HCT116 (cell line): ENCODE data around the gene ABR. TPM values are rescaled to one million over a fixed set of nuclear protein-coding genes. Genes with fewer than 3 reads are reported as not detected.

Source experiments
- ATAC-seq: fragments of 200-7000 bp; cut with Tn5 transposase; 2 replicates; pipeline ENCODE4 v1.9.1; 2020; ENCODE audit warnings: mild to moderate bottlenecking, moderate library complexity
- BruUV-seq: library from RNA; stranded (reverse); fragments of 400-500 nt; replicated peaks from 2 replicates; lab custom pipeline; 2021; lab: Mats Ljungman, UMichigan
- CTCF ChIA-PET: fragments of 300-600 bp; sonication (Branson Sonifier 250); formaldehyde crosslinking; loops from one replicate; lab custom pipeline; 2021; ENCODE audit warnings: antibody characterized with exemption; lab: Charles Lee
- POLR2A ChIA-PET: fragments of 300-600, 350-600 bp; sonication (Branson Sonifier 250); formaldehyde crosslinking; loops from one replicate; lab custom pipeline; 2021; ENCODE audit warnings: antibody characterized with exemption; lab: Charles Lee
- RAD21 ChIA-PET, 2 experiments: fragments of 300-600 bp; sonication (Branson Sonifier 250); formaldehyde crosslinking; loops; one replicate each; lab custom pipeline; 2023; ENCODE audit warnings: low total read pairs in 2 of 2; ENCODE audit not compliant: uncharacterized antibody in 2 of 2, unreplicated experiment in 2 of 2, low non-redundant PET in 1 of 2; lab: Charles Lee
- DNase-seq: peaks from one replicate; pipeline ENCODE4 v3.0.0-alpha.2; 2010; ENCODE audit warnings: low read depth, low spot score
- H2AFZ ChIP-seq: fragments of 200-600 bp; shearing (Covaris generic), sonication (generic); 2 replicates; pipeline ENCODE4 v1.6.1; 2017; ENCODE audit warnings: low read depth, mixed run types, mixed read lengths, antibody characterized with exemption, low read length; ENCODE audit not compliant: poor library complexity, severe bottlenecking
- H3K27ac ChIP-seq: 2 replicates; pipeline ENCODE4 v1.5.1; 2012; ENCODE audit warnings: low read depth, low read length
- H3K27me3 ChIP-seq: fragments of 200-600 bp; sonication (generic); 2 replicates; pipeline ENCODE4 v1.6.1; 2016; ENCODE audit warnings: mixed run types, low read length, mixed read lengths; ENCODE audit not compliant: insufficient read depth
- H3K36me3 ChIP-seq, 2 experiments: fragments of 200-500 bp in 1 of 2; fragments of 200-600 bp in 1 of 2; sonication (Bioruptor generic) in 1 of 2; sonication (generic) in 1 of 2; 2 replicates each; pipeline versions ENCODE4 v1.5.1 to v1.6.1; 2014 to 2016; ENCODE audit warnings: low read length in 2 of 2, inconsistent platforms in 1 of 2, mixed read lengths in 1 of 2, mixed run types in 1 of 2; ENCODE audit not compliant: insufficient read depth in 2 of 2, control insufficient read depth in 1 of 2
- H3K4me1 ChIP-seq, 2 experiments: fragments of 200-600 bp in 1 of 2; sonication (generic) in 1 of 2; 2 replicates each; pipeline versions ENCODE4 v1.5.1 to v1.6.1; 2012 to 2017; ENCODE audit warnings: low read length in 2 of 2, inconsistent platforms in 1 of 2, mild to moderate bottlenecking in 1 of 2, mixed read lengths in 1 of 2, mixed run types in 1 of 2, moderate library complexity in 1 of 2; ENCODE audit not compliant: insufficient read depth in 2 of 2, control insufficient read depth in 1 of 2
- H3K4me2 ChIP-seq: fragments of 200-600 bp; sonication (generic); 2 replicates; pipeline ENCODE4 v1.6.1; 2017; ENCODE audit warnings: mixed run types, low read length, mixed read lengths
- H3K4me3 ChIP-seq, 2 experiments: fragments of 200-600 bp in 1 of 2; sonication (generic) in 1 of 2; replicated peaks in 1 of 2; 2 replicates each; pipeline ENCODE4 v1.5.1; 2011 to 2016; ENCODE audit warnings: low read length in 2 of 2, control low read depth in 1 of 2, low read depth in 1 of 2, mild to moderate bottlenecking in 1 of 2, mixed read lengths in 1 of 2, mixed run types in 1 of 2
- H3K79me2 ChIP-seq: fragments of 200-600 bp; sonication (generic); 2 replicates; pipeline ENCODE4 v1.6.1; 2017; ENCODE audit warnings: mild to moderate bottlenecking, mixed run types, low read length, moderate library complexity, mixed read lengths; ENCODE audit not compliant: insufficient read depth
- H3K9ac ChIP-seq: fragments of 200-600 bp; sonication (generic); 2 replicates; pipeline ENCODE4 v1.6.1; 2016; ENCODE audit warnings: low read length, mixed read lengths
- H3K9me2 ChIP-seq: fragments of 200-600 bp; sonication (generic), shearing (Covaris generic); 2 replicates; pipeline ENCODE4 v1.6.1; 2017; ENCODE audit warnings: mixed run types, mild to moderate bottlenecking, moderate library complexity; ENCODE audit not compliant: insufficient read depth
- H3K9me3 ChIP-seq, 2 experiments: fragments of 200-500 bp in 1 of 2; fragments of 200-600 bp in 1 of 2; sonication (Bioruptor generic) in 1 of 2; sonication (generic) in 1 of 2; 2 replicates each; pipeline ENCODE4 v1.6.1; 2014 to 2017; ENCODE audit warnings: low read length in 2 of 2, mixed read lengths in 2 of 2, inconsistent platforms in 1 of 2, low read depth in 1 of 2, mild to moderate bottlenecking in 1 of 2, mixed run types in 1 of 2, moderate library complexity in 1 of 2; ENCODE audit not compliant: control insufficient read depth in 1 of 2, insufficient read depth in 1 of 2
- H4K20me1 ChIP-seq: fragments of 200-600 bp; sonication (generic), shearing (Covaris generic); 2 replicates; pipeline ENCODE4 v1.6.1; 2017; ENCODE audit warnings: mixed run types, mild to moderate bottlenecking, moderate library complexity; ENCODE audit not compliant: insufficient read depth
- CEBPB ChIP-seq: IDR thresholded peaks from 2 replicates; pipeline ENCODE4 v1.6.1; 2012; ENCODE audit warnings: low read depth
- EGR1 ChIP-seq: IDR thresholded peaks from 2 replicates; pipeline ENCODE4 v1.6.1; 2012; ENCODE audit warnings: low read depth
- JUND ChIP-seq: IDR thresholded peaks from 2 replicates; pipeline ENCODE4 v1.6.1; 2012
- POLR2A ChIP-seq: IDR thresholded peaks from 2 replicates; pipeline ENCODE4 v1.7.0; 2011; ENCODE audit warnings: borderline replicate concordance; ENCODE audit not compliant: insufficient read depth, insufficient read length; ENCODE audit errors: extremely low read depth
- POLR2AphosphoS5 ChIP-seq: IDR thresholded peaks from 2 replicates; pipeline ENCODE4 v1.6.1; 2011; ENCODE audit warnings: mild to moderate bottlenecking, low read depth, low read length, moderate library complexity
- RAD21 ChIP-seq: IDR thresholded peaks from 2 replicates; pipeline ENCODE4 v1.6.1; 2012; ENCODE audit warnings: low read depth, mild to moderate bottlenecking
- SIN3A ChIP-seq: IDR thresholded peaks from 2 replicates; pipeline ENCODE4 v1.6.1; 2012; ENCODE audit warnings: low read depth
- SRF ChIP-seq: IDR thresholded peaks from 2 replicates; pipeline ENCODE4 v1.6.1; 2012; ENCODE audit warnings: low read depth
- TCF7L2 ChIP-seq: IDR thresholded peaks from 2 replicates; pipeline ENCODE4 v1.7.0; 2011; ENCODE audit warnings: borderline replicate concordance, inconsistent platforms; ENCODE audit not compliant: insufficient read depth, insufficient read length; ENCODE audit errors: extremely low read depth
- YY1 ChIP-seq: IDR thresholded peaks from 2 replicates; pipeline ENCODE4 v1.6.1; 2011; ENCODE audit warnings: low read length, low read depth, moderate library complexity, mild to moderate bottlenecking; ENCODE audit not compliant: insufficient replicate concordance; ENCODE audit errors: extremely low read depth
- ZBTB33 ChIP-seq: IDR thresholded peaks from 2 replicates; pipeline ENCODE4 v1.6.1; 2011; ENCODE audit warnings: mild to moderate bottlenecking, low read length, moderate library complexity; ENCODE audit not compliant: insufficient replicate concordance; ENCODE audit errors: extremely low read depth
- intact Hi-C: fragments of 100-400 bp; cut with micrococcal nuclease; formaldehyde crosslinking; loops from 2 replicates; pipeline ENCODE4 v1.10.0; 2022
- total RNA-seq: library from RNA; stranded (reverse); gene quantifications from one replicate; pipeline ENCODE4 v1.2.1, GENCODE V29; 2021; ENCODE audit not compliant: unreplicated experiment

Gene ABR
- total RNA-seq, 1 experiment from 2014 or later: 58.5 TPM

- ChIA-PET RAD21 (no interaction called here), POLR2A (no interaction called here), CTCF (no interaction called here)
- ATAC-seq: no peak
- no TSS peak for BruUV-seq
- Histone ChIP-seq H3K27me3 (no peaks in the 10 kb centered on the region), H3K79me2 (no peaks in the 10 kb centered on the region), H3K4me2 (no peak overlapping the region), H3K4me1 (no peaks in the 10 kb centered on the region), H3K9me2 (no peaks in the 10 kb centered on the region), H3K27ac (no peak overlapping the region), H3K9ac (no peak overlapping the region), H3K4me3 (no peak overlapping the region), H4K20me1 (no peaks in the 10 kb centered on the region), H2AFZ (no peak overlapping the region), H3K36me3 (peaks cover 0 to 2% of the 10 kb centered on the region in 2 experiments; a peak in 1 of 4 replicates), H3K9me3 (no peaks in the 10 kb centered on the region)
- no peak for DNase-seq
- intact Hi-C loops: no loop called here
- TF ChIP-seq JUND (no peak), YY1 (no peak), TCF7L2 (no peak), POLR2A (no peak), CEBPB (no peak), POLR2AphosphoS5 (no peak), SRF (no peak), SIN3A (no peak)
Observed at GRCh38 chr17:1010586-1010985, 169.2 kb downstream of the ABR start.

DNA sequence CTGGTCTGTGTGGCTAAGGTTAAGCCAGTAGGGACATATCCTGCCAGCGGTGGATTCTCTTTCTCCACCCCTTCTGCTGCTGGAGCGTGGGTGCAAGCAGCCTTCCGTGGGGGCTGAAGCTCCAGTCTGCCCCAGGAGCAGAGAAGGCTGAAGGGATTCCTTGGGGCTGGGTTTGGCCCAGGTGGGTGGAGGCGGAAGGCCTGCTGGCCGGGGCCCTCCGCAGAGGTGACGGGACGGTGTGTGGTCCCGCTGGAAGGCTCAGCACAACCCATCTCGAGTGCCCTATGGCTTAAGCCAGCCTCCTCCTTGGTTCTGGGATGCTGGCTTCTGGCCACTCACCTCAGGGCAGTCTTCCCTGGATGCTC lies 169.7 kb downstream of the ABR start:
- TF ChIP-seq CEBPB (no peak), SRF (no peak), ZBTB33 (no peak), EGR1 (no peak), RAD21 (no peak), SIN3A (no peak)
- ChIA-PET POLR2A (no interaction called here), CTCF (no interaction called here), RAD21 (no interaction called here)
- Histone ChIP-seq H2AFZ (no peak overlapping the region), H3K4me1 (no peaks in the 10 kb centered on the region), H3K4me2 (no peak overlapping the region), H3K27ac (no peak overlapping the region), H3K9me2 (no peaks in the 10 kb centered on the region), H3K9ac (no peak overlapping the region), H4K20me1 (no peaks in the 10 kb centered on the region), H3K4me3 (no peak overlapping the region), H3K79me2 (no peaks in the 10 kb centered on the region), H3K27me3 (no peaks in the 10 kb centered on the region), H3K9me3 (no peaks in the 10 kb centered on the region), H3K36me3 (peaks cover 0 to 2% of the 10 kb centered on the region in 2 experiments; a peak in 1 of 4 replicates)
- DNase-seq (no peak), ATAC-seq (no peak)
- BruUV-seq: no TSS peak
- intact Hi-C loops: no loop called here
